ENCODE measurements around the gene CFAP210. TPM values are rescaled to one million over a fixed set of nuclear protein-coding genes. Genes with fewer than 3 reads are reported as not detected.

Gene CFAP210
- total and polyA plus RNA-seq, 2 experiments from 2014 or later, result 3.7 TPM; not detected in 1

DNA sequence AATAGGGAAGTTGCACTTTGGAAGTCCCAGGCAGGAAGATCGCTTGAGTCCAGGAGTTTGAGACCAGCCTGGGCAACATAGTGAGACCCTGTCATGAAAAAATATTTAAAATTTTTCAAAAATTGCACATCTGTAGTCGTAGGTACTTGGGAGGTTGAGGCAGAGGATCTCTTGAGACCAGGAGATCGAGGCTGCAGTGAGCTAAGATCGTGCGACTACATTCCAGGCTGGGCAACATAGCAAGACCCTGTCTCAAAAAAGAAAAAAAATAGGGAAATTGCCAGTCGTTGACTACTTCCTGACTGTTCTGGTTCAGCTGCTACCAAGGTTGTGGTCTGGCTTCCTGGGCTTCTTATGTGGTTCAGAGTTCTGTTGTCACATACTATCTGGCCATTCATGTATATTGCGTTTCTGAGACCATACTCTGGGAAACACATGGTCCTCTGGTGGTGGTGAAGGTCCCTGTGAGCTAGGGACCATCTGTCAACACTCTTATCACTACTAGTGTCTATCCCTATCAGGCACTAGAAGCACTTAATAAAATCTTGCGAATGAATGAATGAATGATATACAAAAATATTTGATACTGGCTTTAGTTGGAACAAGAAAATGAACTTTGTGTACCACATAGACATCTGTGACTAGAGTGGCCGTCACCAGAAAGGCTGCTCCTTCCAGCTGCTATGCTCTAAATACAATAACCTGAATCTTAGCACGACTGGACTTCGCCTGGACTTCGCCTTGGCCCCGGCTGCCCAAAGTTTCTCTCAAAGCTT is 38.6 kb upstream of the CFAP210 start:
- Mint-ChIP-seq H3K9me3 (no peaks in the 10 kb centered on the region; the same call in 2 of the 3 replicates), H3K27me3 (ENCODE audit: insufficient read depth, low read depth, poor library complexity) (peaks cover 9% of the 10 kb centered on the region), H3K36me3 (ENCODE audit: low read depth) (peaks cover 21% of the 10 kb centered on the region), H3K27ac (no peak overlapping the region), H3K4me3 (peak overlapping the region; percentile 98), H3K4me1 (peaks cover 30% of the 10 kb centered on the region)
- Histone ChIP-seq H3F3A (replicated peaks; ENCODE audit: low read depth) (0 out of 2 replicates have a peak, but pooled peaks cover 3% of the 10 kb centered on the region), H3K27ac (ENCODE audit: low read depth) (no peak overlapping the region), H2AFZ (peak overlapping the region; percentile 99), H3K27me3 (ENCODE audit: insufficient read depth) (peaks cover 7% of the 10 kb centered on the region), H3K4me2 (peak overlapping the region; percentile 88), H3K9me2 (ENCODE audit: insufficient read depth) (no peaks in the 10 kb centered on the region), H3K4me3 (peak overlapping the region; percentile 87), H3K36me3 (ENCODE audit: insufficient read depth) (no peaks in the 10 kb centered on the region; the same call in 1 of the 2 replicates), H3K79me2 (replicated peaks; ENCODE audit: insufficient read depth) (peaks cover 35% of the 10 kb centered on the region), H4K20me1 (replicated peaks; ENCODE audit: insufficient read depth) (0 out of 2 replicates have a peak, but pooled peaks cover 6% of the 10 kb centered on the region), H3K4me1 (ENCODE audit: insufficient read depth) (peaks cover 29% of the 10 kb centered on the region)
- ATAC-seq (no peak), DNase-seq (ENCODE audit: low spot score) (no peak)
- TF ChIP-seq ZNF114 (CRISPR knock-in tag; IDR thresholded peaks at IDR 0.05), result no peak
- no peak for TF ChIP-seq EZH2phosphoT487 (IDR thresholded peaks at IDR 0.05; ENCODE audit: unreplicated experiment)
- TF ChIP-seq ZNF331 (CRISPR knock-in tag; IDR thresholded peaks at IDR 0.05; ENCODE audit: low read depth), result no peak
- TF ChIP-seq EZH2 (IDR thresholded peaks at IDR 0.05; ENCODE audit: low read depth, unreplicated experiment), result no peak
- TF ChIP-seq STAT1 (IDR thresholded peaks at IDR 0.05; ENCODE audit: unreplicated experiment), result no peak
- no peak for TF ChIP-seq JUNB (IDR thresholded peaks at IDR 0.05; ENCODE audit: unreplicated experiment)
- TF ChIP-seq POLR2AphosphoS5 (IDR thresholded peaks at IDR 0.05; ENCODE audit: low read depth), result no peak
- TF ChIP-seq, protein P1, sequence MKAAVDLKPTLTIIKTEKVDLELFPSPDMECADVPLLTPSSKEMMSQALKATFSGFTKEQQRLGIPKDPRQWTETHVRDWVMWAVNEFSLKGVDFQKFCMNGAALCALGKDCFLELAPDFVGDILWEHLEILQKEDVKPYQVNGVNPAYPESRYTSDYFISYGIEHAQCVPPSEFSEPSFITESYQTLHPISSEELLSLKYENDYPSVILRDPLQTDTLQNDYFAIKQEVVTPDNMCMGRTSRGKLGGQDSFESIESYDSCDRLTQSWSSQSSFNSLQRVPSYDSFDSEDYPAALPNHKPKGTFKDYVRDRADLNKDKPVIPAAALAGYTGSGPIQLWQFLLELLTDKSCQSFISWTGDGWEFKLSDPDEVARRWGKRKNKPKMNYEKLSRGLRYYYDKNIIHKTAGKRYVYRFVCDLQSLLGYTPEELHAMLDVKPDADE (IDR thresholded peaks at IDR 0.05), result no peak
- TF ChIP-seq NANOG (IDR thresholded peaks at IDR 0.05; ENCODE audit: borderline replicate concordance), result no peak
- TF ChIP-seq, protein P2, sequence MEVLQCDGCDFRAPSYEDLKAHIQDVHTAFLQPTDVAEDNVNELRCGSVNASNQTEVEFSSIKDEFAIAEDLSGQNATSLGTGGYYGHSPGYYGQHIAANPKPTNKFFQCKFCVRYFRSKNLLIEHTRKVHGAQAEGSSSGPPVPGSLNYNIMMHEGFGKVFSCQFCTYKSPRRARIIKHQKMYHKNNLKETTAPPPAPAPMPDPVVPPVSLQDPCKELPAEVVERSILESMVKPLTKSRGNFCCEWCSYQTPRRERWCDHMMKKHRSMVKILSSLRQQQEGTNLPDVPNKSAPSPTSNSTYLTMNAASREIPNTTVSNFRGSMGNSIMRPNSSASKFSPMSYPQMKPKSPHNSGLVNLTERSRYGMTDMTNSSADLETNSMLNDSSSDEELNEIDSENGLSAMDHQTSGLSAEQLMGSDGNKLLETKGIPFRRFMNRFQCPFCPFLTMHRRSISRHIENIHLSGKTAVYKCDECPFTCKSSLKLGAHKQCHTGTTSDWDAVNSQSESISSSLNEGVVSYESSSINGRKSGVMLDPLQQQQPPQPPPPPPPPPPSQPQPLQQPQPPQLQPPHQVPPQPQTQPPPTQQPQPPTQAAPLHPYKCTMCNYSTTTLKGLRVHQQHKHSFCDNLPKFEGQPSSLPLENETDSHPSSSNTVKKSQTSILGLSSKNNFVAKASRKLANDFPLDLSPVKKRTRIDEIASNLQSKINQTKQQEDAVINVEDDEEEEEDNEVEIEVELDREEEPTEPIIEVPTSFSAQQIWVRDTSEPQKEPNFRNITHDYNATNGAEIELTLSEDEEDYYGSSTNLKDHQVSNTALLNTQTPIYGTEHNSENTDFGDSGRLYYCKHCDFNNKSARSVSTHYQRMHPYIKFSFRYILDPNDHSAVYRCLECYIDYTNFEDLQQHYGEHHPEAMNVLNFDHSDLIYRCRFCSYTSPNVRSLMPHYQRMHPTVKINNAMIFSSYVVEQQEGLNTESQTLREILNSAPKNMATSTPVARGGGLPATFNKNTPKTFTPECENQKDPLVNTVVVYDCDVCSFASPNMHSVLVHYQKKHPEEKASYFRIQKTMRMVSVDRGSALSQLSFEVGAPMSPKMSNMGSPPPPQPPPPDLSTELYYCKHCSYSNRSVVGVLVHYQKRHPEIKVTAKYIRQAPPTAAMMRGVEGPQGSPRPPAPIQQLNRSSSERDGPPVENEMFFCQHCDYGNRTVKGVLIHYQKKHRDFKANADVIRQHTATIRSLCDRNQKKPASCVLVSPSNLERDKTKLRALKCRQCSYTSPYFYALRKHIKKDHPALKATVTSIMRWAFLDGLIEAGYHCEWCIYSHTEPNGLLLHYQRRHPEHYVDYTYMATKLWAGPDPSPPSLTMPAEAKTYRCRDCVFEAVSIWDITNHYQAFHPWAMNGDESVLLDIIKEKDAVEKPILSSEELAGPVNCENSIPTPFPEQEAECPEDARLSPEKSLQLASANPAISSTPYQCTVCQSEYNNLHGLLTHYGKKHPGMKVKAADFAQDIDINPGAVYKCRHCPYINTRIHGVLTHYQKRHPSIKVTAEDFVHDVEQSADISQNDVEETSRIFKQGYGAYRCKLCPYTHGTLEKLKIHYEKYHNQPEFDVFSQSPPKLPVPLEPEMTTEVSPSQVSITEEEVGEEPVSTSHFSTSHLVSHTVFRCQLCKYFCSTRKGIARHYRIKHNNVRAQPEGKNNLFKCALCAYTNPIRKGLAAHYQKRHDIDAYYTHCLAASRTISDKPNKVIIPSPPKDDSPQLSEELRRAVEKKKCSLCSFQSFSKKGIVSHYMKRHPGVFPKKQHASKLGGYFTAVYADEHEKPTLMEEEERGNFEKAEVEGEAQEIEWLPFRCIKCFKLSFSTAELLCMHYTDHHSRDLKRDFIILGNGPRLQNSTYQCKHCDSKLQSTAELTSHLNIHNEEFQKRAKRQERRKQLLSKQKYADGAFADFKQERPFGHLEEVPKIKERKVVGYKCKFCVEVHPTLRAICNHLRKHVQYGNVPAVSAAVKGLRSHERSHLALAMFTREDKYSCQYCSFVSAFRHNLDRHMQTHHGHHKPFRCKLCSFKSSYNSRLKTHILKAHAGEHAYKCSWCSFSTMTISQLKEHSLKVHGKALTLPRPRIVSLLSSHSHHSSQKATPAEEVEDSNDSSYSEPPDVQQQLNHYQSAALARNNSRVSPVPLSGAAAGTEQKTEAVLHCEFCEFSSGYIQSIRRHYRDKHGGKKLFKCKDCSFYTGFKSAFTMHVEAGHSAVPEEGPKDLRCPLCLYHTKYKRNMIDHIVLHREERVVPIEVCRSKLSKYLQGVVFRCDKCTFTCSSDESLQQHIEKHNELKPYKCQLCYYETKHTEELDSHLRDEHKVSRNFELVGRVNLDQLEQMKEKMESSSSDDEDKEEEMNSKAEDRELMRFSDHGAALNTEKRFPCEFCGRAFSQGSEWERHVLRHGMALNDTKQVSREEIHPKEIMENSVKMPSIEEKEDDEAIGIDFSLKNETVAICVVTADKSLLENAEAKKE (CRISPR knock-in tag; IDR thresholded peaks at IDR 0.05), result no peak
